T-cell (primary cell): ENCODE results near the gene TAP2. TPM values are rescaled to one million over a fixed set of nuclear protein-coding genes. Genes with fewer than 3 reads are reported as not detected.
A peak's percentile ranks its signal among the peaks of the same experiment; 100 is the strongest.

Experiments used
- ATAC-seq, 4 experiments: fragments of 200-7000 bp in 3 of 4; fragments of 150-1000 bp in 1 of 4; cut with Tn5 transposase; replicated peaks in 1 of 4; 1 replicate in 3 of 4; 2 replicates in 1 of 4; pipeline ENCODE4 v1.10.0; 2021; ENCODE audit warnings: moderate library complexity in 3 of 4, mild to moderate bottlenecking in 2 of 4, moderate number of reproducible peaks in 1 of 4
- CTCF ChIA-PET, 2 donors: fragments of 300-600 bp; sonication (Branson Sonifier 250); formaldehyde crosslinking; loops; one replicate each; lab custom pipeline; 2022; ENCODE audit warnings: antibody characterized with exemption in 2 of 2; lab: Charles Lee
- POLR2A ChIA-PET, 2 donors: fragments of 300-600 bp; sonication (Branson Sonifier 250); formaldehyde crosslinking; loops; one replicate each; lab custom pipeline; 2022; ENCODE audit warnings: antibody characterized with exemption in 2 of 2; lab: Charles Lee
- DNase-seq, 35 experiments: peaks; one replicate each; pipeline versions ENCODE4 v3.0.0 to v3.0.0-alpha.2; 2013 to 2023
- H3K27ac ChIP-seq: one replicate; pipeline ENCODE4 v1.5.1; 2013; ENCODE audit warnings: low read length
- H3K27me3 ChIP-seq, 2 experiments: replicated peaks in 1 of 2; 1 replicate in 1 of 2; 2 replicates in 1 of 2; pipeline versions ENCODE4 v1.6.1 to v1.7.0; 2013; ENCODE audit warnings: low read length in 1 of 2, mixed read lengths in 1 of 2; ENCODE audit not compliant: control insufficient read depth in 2 of 2, insufficient read depth in 2 of 2; ENCODE audit errors: extremely low read depth in 1 of 2
- H3K36me3 ChIP-seq, 2 donors: 1 replicate in 1 of 2; 2 replicates in 1 of 2; pipeline versions ENCODE4 v1.6.1 to v1.7.0; 2013; ENCODE audit warnings: low read length in 1 of 2; ENCODE audit not compliant: control insufficient read depth in 2 of 2, insufficient read depth in 1 of 2; ENCODE audit errors: extremely low read depth in 1 of 2
- H3K4me1 ChIP-seq, 2 experiments: 1 replicate in 1 of 2; 2 replicates in 1 of 2; pipeline versions ENCODE4 v1.6.1 to v1.7.0; 2013; ENCODE audit warnings: low read length in 2 of 2, mixed read lengths in 1 of 2; ENCODE audit not compliant: insufficient read depth in 2 of 2, control insufficient read depth in 1 of 2; ENCODE audit errors: extremely low read depth in 1 of 2
- H3K4me3 ChIP-seq, 2 donors: 1 replicate in 1 of 2; 2 replicates in 1 of 2; pipeline versions ENCODE4 v1.5.1 to v1.7.0; 2013; ENCODE audit warnings: mild to moderate bottlenecking in 2 of 2, low read length in 1 of 2, moderate library complexity in 1 of 2; ENCODE audit not compliant: control insufficient read depth in 1 of 2; ENCODE audit errors: extremely low read depth in 1 of 2
- H3K9me3 ChIP-seq: 2 replicates; pipeline ENCODE4 v1.7.0; 2013
- H3K27ac Mint-ChIP-seq, 2 donors: one replicate each; pipeline ENCODE4 v1.8.0; 2020 to 2021; ENCODE audit warnings: mild to moderate bottlenecking in 2 of 2, mixed read lengths in 2 of 2
- H3K27me3 Mint-ChIP-seq, 2 donors: one replicate each; pipeline ENCODE4 v1.8.0; 2021 to 2022; ENCODE audit warnings: mixed read lengths in 2 of 2
- H3K36me3 Mint-ChIP-seq: one replicate; pipeline ENCODE4 v1.8.0; 2021; ENCODE audit warnings: mixed read lengths
- H3K4me1 Mint-ChIP-seq, 3 donors: one replicate each; pipeline ENCODE4 v1.8.0; 2020 to 2022; ENCODE audit warnings: mixed read lengths in 3 of 3, mild to moderate bottlenecking in 1 of 3
- H3K4me3 Mint-ChIP-seq, 3 donors: one replicate each; pipeline ENCODE4 v1.8.0; 2020 to 2022; ENCODE audit warnings: mild to moderate bottlenecking in 3 of 3, mixed read lengths in 3 of 3, moderate library complexity in 3 of 3
- H3K9me3 Mint-ChIP-seq, 3 donors: one replicate each; pipeline ENCODE4 v1.8.0; 2020 to 2022; ENCODE audit warnings: mixed read lengths in 3 of 3
- WGBS: methylation state at CpG from one replicate; pipeline ENCODE4 v1.1.5; 2013; ENCODE audit warnings: missing lambda C conversion rate; ENCODE audit not compliant: insufficient coverage; 5-methylcytosine and 5-hydroxymethylcytosine counted together
- total RNA-seq, 35 experiments: library from RNA in 6 of 35; stranded (reverse) in 6 of 35; fragments of 120-200 nt in 1 of 35; gene quantifications; one replicate each; pipeline versions ENCODE4 v1.2.1 to v1.2.4 and lab custom pipeline; 2013 to 2026

The TAP2 gene
- total RNA-seq, 5 donors from 2014 or later (not counting 1 experiment from before 2014, with no cell fraction given), result 116 to 147 (median 140) TPM

GRCh38 chr6:32842690-32843089 lies 4.2 kb upstream of the TAP2 start:
- H3K36me3 ChIP-seq, result peaks cover 5 to 56% of the 10 kb centered on the region in 2 donors
- Mint-ChIP-seq H3K4me3 (peak overlapping the region; percentile 98 to 100 (median 100)), H3K27ac (peak overlapping the region; percentile 100), H3K36me3 (peaks cover 54% of the 10 kb centered on the region), H3K27me3 (no peaks in the 10 kb centered on the region), H3K4me1 (peaks cover 69 to 76% (median 76%) of the 10 kb centered on the region in 3 donors), H3K9me3 (no peaks in the 10 kb centered on the region)
- DNase-seq (no peak), ATAC-seq (no peak)
- peak overlapping the region; percentile 97 to 98 for H3K4me3 ChIP-seq
- no CpG with 5 or more reads among the region's 8 CpGs for WGBS
- no peaks in the 10 kb centered on the region for H3K27me3 ChIP-seq
- peak overlapping the region; percentile 100 for H3K27ac ChIP-seq
- peaks cover 45 to 69% of the 10 kb centered on the region in 2 experiments for H3K4me1 ChIP-seq
- ChIA-PET CTCF (interaction anchor here in 1 of 2 donors (0.9 to 5.8 kb wide), 3 partner anchors 9 to 25 kb away, joined by 3 to 236 read pairs (median 19); partner anchors contain the start of genes PSMB9 and TAP1), POLR2A (interaction anchor here in 1 of 2 donors (0.8 kb wide), 1 partner anchor 11 kb away, joined by 4 read pairs; the partner anchor contains the start of genes PSMB9 and TAP1)
- H3K9me3 ChIP-seq, result no peaks in the 10 kb centered on the region

- peak overlapping the region; percentile 100 for H3K27ac ChIP-seq
- DNase-seq, result no peak
- peak overlapping the region; percentile 100 for H3K27ac Mint-ChIP-seq
- peaks cover 69 to 76% (median 76%) of the 10 kb centered on the region in 3 donors for H3K4me1 Mint-ChIP-seq
- ChIA-PET CTCF (interaction anchor here in 1 of 2 donors (0.9 to 5.8 kb wide), 3 partner anchors 9 to 25 kb away, joined by 3 to 236 read pairs (median 19); partner anchors contain the start of genes PSMB9 and TAP1), POLR2A (interaction anchor here in 1 of 2 donors (0.6 to 0.8 kb wide), 2 partner anchors 11 to 15 kb away, joined by 3 to 4 read pairs; partner anchors contain the start of genes PSMB9 and TAP1)
- peaks cover 4 to 50% of the 10 kb centered on the region in 2 donors for H3K36me3 ChIP-seq
- peak overlapping the region; percentile 97 to 98 for H3K4me3 ChIP-seq
- peak overlapping the region; percentile 98 to 100 (median 100) for H3K4me3 Mint-ChIP-seq
- no peaks in the 10 kb centered on the region for H3K27me3 ChIP-seq
- no peak for ATAC-seq
- peaks cover 51% of the 10 kb centered on the region for H3K36me3 Mint-ChIP-seq
- WGBS, result 67% methylated on average over 4 of the region's 6 CpGs
- no peaks in the 10 kb centered on the region for H3K27me3 Mint-ChIP-seq
- H3K4me1 ChIP-seq, result peaks cover 45 to 69% of the 10 kb centered on the region in 2 experiments
- no peaks in the 10 kb centered on the region for H3K9me3 ChIP-seq
- no peaks in the 10 kb centered on the region for H3K9me3 Mint-ChIP-seq
These were observed 3.6 kb upstream of the TAP2 start for GRCh38 chr6:32842021-32842650.

GRCh38 chr6:32840604-32841246 lies 2.2 kb upstream of the TAP2 start:
- Histone ChIP-seq H3K36me3 (peaks cover 5 to 49% of the 10 kb centered on the region in 2 donors), H3K27me3 (no peaks in the 10 kb centered on the region), H3K27ac (peak overlapping the region; percentile 100), H3K4me1 (peaks cover 34 to 64% of the 10 kb centered on the region in 2 experiments), H3K4me3 (no peak overlapping the region), H3K9me3 (no peaks in the 10 kb centered on the region)
- DNase-seq, result peak in 3 of 35 experiments; percentile 14 to 55 (median 18)
- Mint-ChIP-seq H3K27me3 (no peaks in the 10 kb centered on the region), H3K36me3 (peaks cover 55% of the 10 kb centered on the region), H3K9me3 (no peaks in the 10 kb centered on the region), H3K4me1 (peaks cover 69 to 77% (median 75%) of the 10 kb centered on the region in 3 donors), H3K27ac (peak overlapping the region; percentile 100), H3K4me3 (peak overlapping the region; percentile 49 to 100 (median 98))
- POLR2A ChIA-PET, result interaction anchor here (0.6 to 1.1 kb wide), 2 partner anchors 13 to 114 kb away, joined by 3 to 4 read pairs; partner anchors contain the start of gene PSMB9 (in 1 of the 2)
- ATAC-seq, result no peak
- CTCF ChIA-PET, result interaction anchor here in 1 of 2 donors (0.6 to 5.8 kb wide), 4 partner anchors 15 to 717 kb away, joined by 3 to 236 read pairs (median 113); partner anchors contain the start of genes PSMB9 and TAP1
- WGBS, result 8% methylated on average over 9 of the region's 9 CpGs

- Mint-ChIP-seq H3K27ac (peak overlapping the region; percentile 100), H3K9me3 (no peaks in the 10 kb centered on the region), H3K4me1 (peaks cover 75 to 80% (median 79%) of the 10 kb centered on the region in 3 donors), H3K27me3 (no peaks in the 10 kb centered on the region), H3K4me3 (no peak overlapping the region), H3K36me3 (peaks cover 55% of the 10 kb centered on the region)
- H3K4me3 ChIP-seq, result no peak overlapping the region
- H3K27me3 ChIP-seq, result no peaks in the 10 kb centered on the region
- CTCF ChIA-PET, result interaction anchor here (0.6 to 5.8 kb wide), 14 partner anchors 12 to 865 kb away, joined by 3 to 236 read pairs (median 18); partner anchors contain the start of genes PSMB9 (in 2 of the 2), TAP1 (in 2 of the 2), HLA-DPB1 (in 1 of the 2) and ZBTB22 (in 1 of the 2)
- H3K27ac ChIP-seq, result peak overlapping the region; percentile 100
- no peaks in the 10 kb centered on the region for H3K9me3 ChIP-seq
- DNase-seq (no peak), ATAC-seq (no peak)
- POLR2A ChIA-PET, result interaction anchor here (0.7 to 2.5 kb wide), 5 partner anchors 14 to 143 kb away, joined by 3 to 39 read pairs (median 4); partner anchors contain the start of genes PSMB9 (in 1 of the 2) and TAP1 (in 1 of the 2)
- 91% methylated on average over 12 of the region's 15 CpGs for WGBS
- H3K4me1 ChIP-seq, result peaks cover 36 to 67% of the 10 kb centered on the region in 2 experiments
- H3K36me3 ChIP-seq, result peaks cover 13 to 53% of the 10 kb centered on the region in 2 donors
These were observed 817 bp upstream of the TAP2 start for GRCh38 chr6:32839356-32839755.

GRCh38 chr6:32837651-32838113 lies 857 bp downstream of the TAP2 start:
- Histone ChIP-seq H3K27me3 (no peaks in the 10 kb centered on the region), H3K4me3 (peak overlapping the region; percentile 82 to 89), H3K4me1 (peaks cover 33 to 64% of the 10 kb centered on the region in 2 experiments), H3K36me3 (peaks cover 17 to 67% of the 10 kb centered on the region in 2 donors), H3K27ac (peak overlapping the region; percentile 100), H3K9me3 (no peaks in the 10 kb centered on the region)
- H3K4me3 Mint-ChIP-seq, result peak overlapping the region; percentile 72 to 92 (median 84)
- peak overlapping the region; percentile 100 for H3K27ac Mint-ChIP-seq
- ATAC-seq (no peak), DNase-seq (peak in 1 of 35 experiments; percentile 13)
- ChIA-PET POLR2A (interaction anchor here (0.6 to 2.5 kb wide), 12 partner anchors 14 to 1296 kb away, joined by 3 to 39 read pairs (median 6); partner anchors contain the start of genes PSMB9 (in 2 of the 2), TAP1 (in 2 of the 2) and DDX39B (in 1 of the 2)), CTCF (interaction anchor here (0.7 to 5.8 kb wide), 23 partner anchors 8 to 295 kb away, joined by 3 to 236 read pairs (median 7); partner anchors contain the start of genes PSMB9 (in 2 of the 2), TAP1 (in 2 of the 2) and HLA-DMA (in 1 of the 2))
- no peaks in the 10 kb centered on the region for H3K27me3 Mint-ChIP-seq
- H3K4me1 Mint-ChIP-seq, result peaks cover 62 to 91% (median 90%) of the 10 kb centered on the region in 3 donors
- 6% methylated on average over 12 of the region's 12 CpGs for WGBS
- peaks cover 64% of the 10 kb centered on the region for H3K36me3 Mint-ChIP-seq
- H3K9me3 Mint-ChIP-seq, result no peaks in the 10 kb centered on the region
